HEK293T (cell line): Measurements from ENCODE around the gene FBXL4.

ENCODE experiments used
- CTCF ChIA-PET: fragments of 350-600 bp; formaldehyde crosslinking; extraction: SDS; loops from one replicate; lab custom pipeline; 2021; ENCODE audit warnings: antibody characterized with exemption, inconsistent platforms; lab: Yijun Ruan, JAX
- POLR2A ChIA-PET: fragments of 350-600 bp; formaldehyde crosslinking; extraction: SDS; loops from one replicate; lab custom pipeline; 2020; ENCODE audit warnings: antibody characterized with exemption, inconsistent platforms; lab: Yijun Ruan, JAX
- DNase-seq: peaks from one replicate; pipeline ENCODE4 v3.0.0; 2012; ENCODE audit warnings: mixed read lengths; ENCODE audit errors: extremely low spot score
- ARNT ChIP-seq: fragments of 450-650 bp; IDR thresholded peaks from 2 replicates; pipeline ENCODE4 v1.6.1; 2017; ENCODE audit warnings: mild to moderate bottlenecking
- BHLHE40 ChIP-seq: fragments of 450-650 bp; IDR thresholded peaks from 2 replicates; pipeline ENCODE4 v1.6.1; 2016; ENCODE audit warnings: mild to moderate bottlenecking, moderate library complexity, borderline replicate concordance
- CTBP1 ChIP-seq: fragments of 450-650 bp; IDR thresholded peaks from 2 replicates; pipeline ENCODE4 v1.6.1; 2016; ENCODE audit warnings: borderline replicate concordance
- ELF4 ChIP-seq: fragments of 450-650 bp; IDR thresholded peaks from 2 replicates; pipeline ENCODE4 v1.6.1; 2017; ENCODE audit warnings: antibody characterized with exemption
- FOXA1 ChIP-seq: fragments of 450-650 bp; IDR thresholded peaks from 2 replicates; pipeline ENCODE4 v1.6.1; 2016; ENCODE audit warnings: mild to moderate bottlenecking
- FOXK2 ChIP-seq: fragments of 450-650 bp; IDR thresholded peaks from 2 replicates; pipeline ENCODE4 v1.6.1; 2016; ENCODE audit warnings: mild to moderate bottlenecking
- FOXM1 ChIP-seq: fragments of 450-650 bp; IDR thresholded peaks from 2 replicates; pipeline ENCODE4 v1.6.1; 2017; ENCODE audit warnings: mild to moderate bottlenecking, borderline replicate concordance
- HDGF ChIP-seq: fragments of 450-650 bp; IDR thresholded peaks from 2 replicates; pipeline ENCODE4 v1.6.1; 2017; ENCODE audit warnings: antibody characterized with exemption, borderline replicate concordance
- L3MBTL2 ChIP-seq: fragments of 450-650 bp; conservative IDR thresholded peaks from 2 replicates; pipeline ENCODE4 v1.6.1; 2016; ENCODE audit warnings: mild to moderate bottlenecking
- LEF1 ChIP-seq: fragments of 450-650 bp; IDR thresholded peaks from 2 replicates; pipeline ENCODE4 v1.6.1; 2017; ENCODE audit warnings: mild to moderate bottlenecking, borderline replicate concordance
- NFRKB ChIP-seq: fragments of 450-650 bp; IDR thresholded peaks from 2 replicates; pipeline ENCODE4 v1.6.1; 2016; ENCODE audit warnings: mild to moderate bottlenecking, moderate library complexity
- PKNOX1 ChIP-seq: fragments of 450-650 bp; IDR thresholded peaks from 2 replicates; pipeline ENCODE4 v1.6.1; 2016
- SP1 ChIP-seq: fragments of 450-650 bp; IDR thresholded peaks from 2 replicates; pipeline ENCODE4 v1.6.1; 2017
- SUZ12 ChIP-seq: fragments of 450-650 bp; IDR thresholded peaks from 2 replicates; pipeline ENCODE4 v1.6.1; 2016; ENCODE audit warnings: mild to moderate bottlenecking
- TARDBP ChIP-seq: fragments of 450-650 bp; IDR thresholded peaks from 2 replicates; pipeline ENCODE4 v1.6.1; 2016
- ZNF384 ChIP-seq: fragments of 450-650 bp; IDR thresholded peaks from 2 replicates; pipeline ENCODE4 v1.6.1; 2016

The FBXL4 gene

GRCh38 chr6:98824162-98824901 is 123.4 kb downstream of the FBXL4 start:
- TF ChIP-seq FOXM1 (peak; percentile 85; the same call in 1 of the 2 replicates), FOXA1 (no peak), LEF1 (no peak), ARNT (no peak), HDGF (no peak), NFRKB (no peak), CTBP1 (no peak), SUZ12 (no peak), ELF4 (no peak), FOXK2 (no peak), PKNOX1 (no peak), BHLHE40 (no peak), TARDBP (no peak), SP1 (no peak), ZNF384 (no peak), L3MBTL2 (peak; percentile 30)
- peak; percentile 53 for DNase-seq
- CTCF ChIA-PET = interaction anchor here (0.8 kb wide), 1 partner anchor 11 kb away, joined by 3 read pairs; no protein-coding TSS in a partner anchor
- POLR2A ChIA-PET = interaction anchor here (0.7 to 1.5 kb wide), 3 partner anchors 8 to 864 kb away, joined by 3 to 5 read pairs (median 4); partner anchors contain the start of gene POU3F2

GRCh38 chr6:98823428-98824161 is 124.2 kb downstream of the FBXL4 start:
- CTCF ChIA-PET = interaction anchor here (0.8 kb wide), 1 partner anchor 12 kb away, joined by 3 read pairs; no protein-coding TSS in a partner anchor
- POLR2A ChIA-PET = interaction anchor here (0.7 to 1.5 kb wide), 3 partner anchors 9 to 863 kb away, joined by 3 to 5 read pairs (median 4); partner anchors contain the start of gene POU3F2
- TF ChIP-seq L3MBTL2 (no peak), FOXM1 (no peak), TARDBP (no peak), ZNF384 (no peak), BHLHE40 (no peak), FOXK2 (no peak), ARNT (no peak)
- peak; percentile 41 for DNase-seq

GRCh38 chr6:98821756-98822405 is 125.9 kb downstream of the FBXL4 start:
- TF ChIP-seq HDGF (no peak), CTBP1 (no peak), LEF1 (no peak), ELF4 (no peak), ARNT (no peak), BHLHE40 (no peak), NFRKB (no peak), TARDBP (no peak), SP1 (no peak), FOXM1 (no peak), PKNOX1 (no peak), ZNF384 (no peak), FOXA1 (no peak), L3MBTL2 (no peak), SUZ12 (no peak), FOXK2 (no peak)
- ChIA-PET POLR2A (no interaction called here), CTCF (interaction anchor here (1.4 kb wide), 1 partner anchor 11 kb away, joined by 3 read pairs; no protein-coding TSS in a partner anchor)
- no peak for DNase-seq
